Fibroblast of skin of left quadriceps (primary cell): Measurements from ENCODE around the gene LHFPL3.
"Not testable (repeated sequence)": the region's sequence is repeated elsewhere in the genome, so short reads cannot be mapped to it uniquely, and the experiment has no call there.

ENCODE experiments used
- DNase-seq, 2 experiments: peaks; one replicate each; pipeline ENCODE4 v3.0.0-alpha.2; 2013; ENCODE audit warnings: low read depth in 2 of 2

Gene LHFPL3

GRCh38 chr7:104482362-104483037 is 154.1 kb downstream of the LHFPL3 start:
- no peak for DNase-seq

- no peak for DNase-seq
Measured at GRCh38 chr7:104486931-104487330, 158.5 kb downstream of the LHFPL3 start.

- DNase-seq = no peak
Measured at GRCh38 chr7:104487642-104488041, 159.2 kb downstream of the LHFPL3 start.

- DNase-seq = no peak
Measured at GRCh38 chr7:104497379-104497967, 169.1 kb downstream of the LHFPL3 start.

- DNase-seq = no peak
Measured at GRCh38 chr7:104499975-104500374, 171.6 kb downstream of the LHFPL3 start.

- no peak for DNase-seq
Measured at GRCh38 chr7:104509874-104510273, 181.5 kb downstream of the LHFPL3 start.

- no peak for DNase-seq
Measured at GRCh38 chr7:104524853-104525252, 196.4 kb downstream of the LHFPL3 start.

- no peak for DNase-seq
Measured at GRCh38 chr7:104528142-104528541, 199.7 kb downstream of the LHFPL3 start.

- no peak for DNase-seq
Measured at GRCh38 chr7:104529567-104529966, 201.2 kb downstream of the LHFPL3 start.

- no peak for DNase-seq
Measured at GRCh38 chr7:104530251-104530650, 201.8 kb downstream of the LHFPL3 start.

GRCh38 chr7:104534149-104534548 is 205.7 kb downstream of the LHFPL3 start:
- DNase-seq = no peak

- no peak for DNase-seq
Measured at GRCh38 chr7:104535841-104536240, 207.4 kb downstream of the LHFPL3 start.

GRCh38 chr7:104536956-104537355 is 208.6 kb downstream of the LHFPL3 start:
- DNase-seq = no peak

- no peak for DNase-seq
Measured at GRCh38 chr7:104538152-104538551, 209.7 kb downstream of the LHFPL3 start.

GRCh38 chr7:104541897-104542296 is 213.5 kb downstream of the LHFPL3 start:
- no peak for DNase-seq

GRCh38 chr7:104548861-104549260 is 220.5 kb downstream of the LHFPL3 start:
- DNase-seq = no peak

GRCh38 chr7:104550362-104550761 is 222.0 kb downstream of the LHFPL3 start:
- no peak for DNase-seq

- DNase-seq = no peak
Measured at GRCh38 chr7:104551226-104551625, 222.8 kb downstream of the LHFPL3 start.

- DNase-seq = peak; percentile 0 to 1
Measured at GRCh38 chr7:104552102-104552501, 223.7 kb downstream of the LHFPL3 start.

GRCh38 chr7:104553074-104553473 is 224.7 kb downstream of the LHFPL3 start:
- DNase-seq = no peak

- not testable (repeated sequence) for DNase-seq
Measured at GRCh38 chr7:104563350-104563901, 235.0 kb downstream of the LHFPL3 start.

GRCh38 chr7:104569751-104570150 is 241.3 kb downstream of the LHFPL3 start:
- DNase-seq = no peak

GRCh38 chr7:104572554-104572953 is 244.2 kb downstream of the LHFPL3 start:
- DNase-seq = no peak
